Breast epithelium (tissue), 4 donors: ENCODE measurements around the gene SNCAIP. TPM values are rescaled to one million over a fixed set of nuclear protein-coding genes. Genes with fewer than 3 reads are reported as not detected.

Experiments used
- DNase-seq, 2 donors: peaks; one replicate each; pipeline ENCODE4 v3.0.0-alpha.2; 2019; ENCODE audit warnings: low spot score in 2 of 2
- H3K27ac ChIP-seq, 2 donors: fragments of 200-600 bp; sonication (generic) in 1 of 2; one replicate each; pipeline ENCODE4 v1.5.1; 2016 to 2019; ENCODE audit warnings: mild to moderate bottlenecking in 1 of 2
- H3K27me3 ChIP-seq, 2 donors: fragments of 200-600 bp; sonication (generic) in 1 of 2; one replicate each; pipeline versions ENCODE4 v1.5.1 to v1.6.0; 2017 to 2019; ENCODE audit warnings: control low read depth in 1 of 2, mild to moderate bottlenecking in 1 of 2
- H3K36me3 ChIP-seq: fragments of 200-600 bp; one replicate; pipeline ENCODE4 v1.5.1; 2019
- H3K4me1 ChIP-seq, 2 donors: fragments of 200-600 bp; sonication (generic); one replicate each; pipeline ENCODE4 v1.5.1; 2016 to 2019; ENCODE audit warnings: control low read depth in 1 of 2
- H3K4me3 ChIP-seq, 3 donors: fragments of 200-600 bp; sonication (generic); 1 replicate in 2 of 3; 2 replicates in 1 of 3; pipeline ENCODE4 v1.5.1; 2016 to 2019; ENCODE audit warnings: mild to moderate bottlenecking in 3 of 3, moderate library complexity in 2 of 3
- H3K9me3 ChIP-seq, 2 donors: fragments of 200-600 bp; sonication (generic) in 1 of 2; one replicate each; pipeline ENCODE4 v1.5.1; 2016 to 2019; ENCODE audit warnings: control low read depth in 1 of 2
- POLR2A ChIP-seq: fragments of 450-650 bp; IDR thresholded peaks from one replicate; pipeline ENCODE4 v1.6.1; 2016; ENCODE audit warnings: antibody characterized with exemption, mild to moderate bottlenecking, moderate library complexity
- POLR2AphosphoS5 ChIP-seq, 3 donors: sonication (generic); formaldehyde crosslinking; IDR thresholded peaks; one replicate each; pipeline ENCODE4 v1.6.1; 2017; ENCODE audit warnings: antibody characterized with exemption in 3 of 3
- intact Hi-C: fragments of 100-400 bp; cut with DNase I; formaldehyde crosslinking; loops from one replicate; pipeline ENCODE4 v1.15.1; 2023; ENCODE audit warnings: low total_unique reads
- total RNA-seq, 3 donors: library from RNA; depleted of rRNA; stranded (reverse); fragments of >200 nt; gene quantifications; one replicate each; pipeline ENCODE4 v1.1.0, GENCODE V29; 2016
- TF ChIP-seq, protein P1 (sequence below), 3 donors: fragments of 450-650 bp; IDR thresholded peaks; one replicate each; pipeline ENCODE4 v1.5.1; 2016 to 2017; ENCODE audit warnings: antibody characterized with exemption in 3 of 3, mild to moderate bottlenecking in 3 of 3, moderate library complexity in 3 of 3

The SNCAIP gene
- total RNA-seq, 3 donors from 2014 or later = 9.8 to 15.4 (median 10.9) TPM

DNA sequence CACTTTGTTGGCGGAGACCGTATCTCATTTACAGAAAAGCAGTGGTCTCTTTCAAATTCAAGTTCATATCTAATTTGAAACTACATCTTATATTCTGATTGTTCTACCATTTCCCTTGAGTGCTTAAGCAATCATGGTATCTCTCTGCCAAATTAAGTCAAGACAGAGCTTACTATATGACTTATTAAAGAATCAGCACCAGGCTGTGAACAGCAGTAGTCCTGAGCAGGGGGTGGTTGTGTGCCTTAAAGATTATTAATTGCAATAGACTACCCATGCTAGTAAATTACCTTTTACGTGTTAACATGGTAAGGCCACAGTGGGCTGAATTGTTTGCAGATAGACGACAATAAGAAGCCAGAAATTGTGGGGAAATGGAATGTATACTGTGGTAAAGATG lies 21.5 kb downstream of the SNCAIP start:
- TF ChIP-seq POLR2AphosphoS5 (IDR thresholded peaks at IDR 0.05) (no peak), POLR2A (no peak)
- TF ChIP-seq, protein P1, sequence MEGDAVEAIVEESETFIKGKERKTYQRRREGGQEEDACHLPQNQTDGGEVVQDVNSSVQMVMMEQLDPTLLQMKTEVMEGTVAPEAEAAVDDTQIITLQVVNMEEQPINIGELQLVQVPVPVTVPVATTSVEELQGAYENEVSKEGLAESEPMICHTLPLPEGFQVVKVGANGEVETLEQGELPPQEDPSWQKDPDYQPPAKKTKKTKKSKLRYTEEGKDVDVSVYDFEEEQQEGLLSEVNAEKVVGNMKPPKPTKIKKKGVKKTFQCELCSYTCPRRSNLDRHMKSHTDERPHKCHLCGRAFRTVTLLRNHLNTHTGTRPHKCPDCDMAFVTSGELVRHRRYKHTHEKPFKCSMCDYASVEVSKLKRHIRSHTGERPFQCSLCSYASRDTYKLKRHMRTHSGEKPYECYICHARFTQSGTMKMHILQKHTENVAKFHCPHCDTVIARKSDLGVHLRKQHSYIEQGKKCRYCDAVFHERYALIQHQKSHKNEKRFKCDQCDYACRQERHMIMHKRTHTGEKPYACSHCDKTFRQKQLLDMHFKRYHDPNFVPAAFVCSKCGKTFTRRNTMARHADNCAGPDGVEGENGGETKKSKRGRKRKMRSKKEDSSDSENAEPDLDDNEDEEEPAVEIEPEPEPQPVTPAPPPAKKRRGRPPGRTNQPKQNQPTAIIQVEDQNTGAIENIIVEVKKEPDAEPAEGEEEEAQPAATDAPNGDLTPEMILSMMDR (IDR thresholded peaks at IDR 0.05) = no peak
- no peak for DNase-seq
- no peaks in the 10 kb centered on the region for H3K4me1 ChIP-seq

DNA sequence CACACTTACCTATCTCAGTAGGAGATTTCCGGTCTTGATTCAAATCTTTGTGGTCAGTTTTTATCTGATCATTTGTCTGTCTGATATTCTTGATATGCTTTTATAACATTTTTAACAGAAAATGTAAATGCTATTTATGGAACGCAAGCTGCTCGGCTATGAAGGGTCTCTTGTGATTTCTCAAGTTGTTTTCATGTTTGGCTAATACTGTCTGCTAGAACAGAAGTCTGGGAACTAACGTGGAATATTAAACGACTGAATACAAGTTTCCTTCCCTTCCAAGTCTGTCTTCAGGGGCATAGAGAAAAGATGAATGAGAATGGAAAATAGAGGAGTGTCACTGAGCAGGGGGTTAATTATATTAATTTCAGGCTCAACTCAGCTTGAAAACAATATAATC lies 27.6 kb downstream of the SNCAIP start:
- no peaks in the 10 kb centered on the region for H3K36me3 ChIP-seq
- no peak overlapping the region for H3K4me3 ChIP-seq
- no peaks in the 10 kb centered on the region for H3K4me1 ChIP-seq
- H3K27ac ChIP-seq = no peak overlapping the region
- no peaks in the 10 kb centered on the region for H3K9me3 ChIP-seq
- no peaks in the 10 kb centered on the region for H3K27me3 ChIP-seq
- DNase-seq = no peak
- TF ChIP-seq POLR2AphosphoS5 (IDR thresholded peaks at IDR 0.05) (no peak), POLR2A (no peak)
- TF ChIP-seq, protein P1 (IDR thresholded peaks at IDR 0.05) = no peak
- intact Hi-C loops = no loop called here

More for the DNA sequence above, 21.5 kb downstream of the SNCAIP start:
- H3K4me3 ChIP-seq = no peak overlapping the region
- intact Hi-C loops = no loop called here
- H3K9me3 ChIP-seq = no peaks in the 10 kb centered on the region
- H3K36me3 ChIP-seq = no peaks in the 10 kb centered on the region
- no peaks in the 10 kb centered on the region for H3K27me3 ChIP-seq
- H3K27ac ChIP-seq = no peak overlapping the region

GRCh38 chr5:122341087-122341486 lies 29.1 kb downstream of the SNCAIP start:
- no peaks in the 10 kb centered on the region for H3K9me3 ChIP-seq
- no peaks in the 10 kb centered on the region for H3K36me3 ChIP-seq
- H3K4me3 ChIP-seq = no peak overlapping the region
- intact Hi-C loops = no loop called here
- DNase-seq = no peak
- no peak overlapping the region for H3K27ac ChIP-seq
- TF ChIP-seq, protein P1 (IDR thresholded peaks at IDR 0.05) = no peak
- TF ChIP-seq POLR2A (no peak), POLR2AphosphoS5 (IDR thresholded peaks at IDR 0.05) (no peak)
- H3K27me3 ChIP-seq = no peaks in the 10 kb centered on the region
- H3K4me1 ChIP-seq = no peaks in the 10 kb centered on the region

- TF ChIP-seq, protein P1 (IDR thresholded peaks at IDR 0.05) = no peak
- TF ChIP-seq POLR2A = no peak
- TF ChIP-seq POLR2AphosphoS5 (IDR thresholded peaks at IDR 0.05) = no peak
- no peak overlapping the region for H3K4me3 ChIP-seq
- H3K4me1 ChIP-seq = no peaks in the 10 kb centered on the region
- no peak overlapping the region for H3K27ac ChIP-seq
- no peaks in the 10 kb centered on the region for H3K36me3 ChIP-seq
- intact Hi-C loops = no loop called here
- H3K27me3 ChIP-seq = no peaks in the 10 kb centered on the region
- H3K9me3 ChIP-seq = no peaks in the 10 kb centered on the region
- DNase-seq = no peak
These were observed 30.2 kb downstream of the SNCAIP start for GRCh38 chr5:122342256-122342655.

GRCh38 chr5:122346897-122347581 lies 35.0 kb downstream of the SNCAIP start:
- Histone ChIP-seq H3K9me3 (no peaks in the 10 kb centered on the region), H3K27ac (no peak overlapping the region), H3K36me3 (no peaks in the 10 kb centered on the region), H3K4me1 (no peaks in the 10 kb centered on the region), H3K4me3 (no peak overlapping the region), H3K27me3 (no peaks in the 10 kb centered on the region)
- intact Hi-C loops = no loop called here
- no peak for DNase-seq
- TF ChIP-seq POLR2AphosphoS5 (IDR thresholded peaks at IDR 0.05) (no peak), POLR2A (no peak)
- TF ChIP-seq, protein P1 (IDR thresholded peaks at IDR 0.05) = no peak
